ENCODE measurements around the gene ZBTB47.

- TF ChIP-seq EZH2phosphoT487 (IDR thresholded peaks at IDR 0.05; ENCODE audit: insufficient read depth, low read depth) (no peak), EZH2 (IDR thresholded peaks at IDR 0.05; ENCODE audit: insufficient read depth, poor library complexity, severe bottlenecking) (no peak)
Observed at GRCh38 chr3:42657675-42658074, 4.2 kb downstream of the ZBTB47 start.

All from GM23248 (cell line).